Lower lobe of right lung (tissue), 2 donors: ENCODE data around the gene ZFX. TPM values are rescaled to one million over a fixed set of nuclear protein-coding genes. Genes with fewer than 3 reads are reported as not detected.

ENCODE experiments used
- ATAC-seq, 2 donors: fragments of 200-7000 bp; cut with Tn5 transposase; one replicate each; pipeline ENCODE4 v1.9.1; 2020 to 2022; ENCODE audit warnings: mild to moderate bottlenecking in 2 of 2, moderate library complexity in 2 of 2
- DNase-seq: peaks from one replicate; pipeline ENCODE4 v3.0.0-alpha.2; 2020
- H3K27ac ChIP-seq: fragments of 200-600 bp; one replicate; pipeline ENCODE4 v1.8.0; 2022
- H3K27me3 ChIP-seq: fragments of 200-600 bp; one replicate; pipeline ENCODE4 v1.8.0; 2022; ENCODE audit warnings: low read depth
- H3K36me3 ChIP-seq: fragments of 200-600 bp; one replicate; pipeline ENCODE4 v1.8.0; 2022; ENCODE audit warnings: mild to moderate bottlenecking
- H3K4me1 ChIP-seq: fragments of 200-600 bp; one replicate; pipeline ENCODE4 v1.8.0; 2022
- H3K4me3 ChIP-seq: fragments of 200-600 bp; one replicate; pipeline ENCODE4 v1.8.0; 2022; ENCODE audit warnings: mild to moderate bottlenecking
- H3K9me3 ChIP-seq: fragments of 200-600 bp; one replicate; pipeline ENCODE4 v1.8.0; 2022
- intact Hi-C: fragments of 100-400 bp; cut with DNase I; formaldehyde crosslinking; loops from one replicate; pipeline ENCODE4 v1.11.0; 2022
- total RNA-seq: library from RNA; stranded (reverse); fragmentation: NEBNext Ultra II Directional; extraction: Animal tissue kit (Norgen Biotek cat#: 25700); gene quantifications from one replicate; pipeline ENCODE4 v1.2.1, GENCODE V29; 2021
- TF ChIP-seq, protein P1 (sequence below): fragments of 200-600 bp; IDR thresholded peaks from one replicate; pipeline ENCODE4 v1.8.0; 2022; ENCODE audit warnings: antibody characterized with exemption, mild to moderate bottlenecking
- donor health status: DM: no; HTN: yes; CAD: no; lungs with severe emphysema.

Gene ZFX
- total RNA-seq, 1 donor from 2014 or later = 39.1 TPM

DNA sequence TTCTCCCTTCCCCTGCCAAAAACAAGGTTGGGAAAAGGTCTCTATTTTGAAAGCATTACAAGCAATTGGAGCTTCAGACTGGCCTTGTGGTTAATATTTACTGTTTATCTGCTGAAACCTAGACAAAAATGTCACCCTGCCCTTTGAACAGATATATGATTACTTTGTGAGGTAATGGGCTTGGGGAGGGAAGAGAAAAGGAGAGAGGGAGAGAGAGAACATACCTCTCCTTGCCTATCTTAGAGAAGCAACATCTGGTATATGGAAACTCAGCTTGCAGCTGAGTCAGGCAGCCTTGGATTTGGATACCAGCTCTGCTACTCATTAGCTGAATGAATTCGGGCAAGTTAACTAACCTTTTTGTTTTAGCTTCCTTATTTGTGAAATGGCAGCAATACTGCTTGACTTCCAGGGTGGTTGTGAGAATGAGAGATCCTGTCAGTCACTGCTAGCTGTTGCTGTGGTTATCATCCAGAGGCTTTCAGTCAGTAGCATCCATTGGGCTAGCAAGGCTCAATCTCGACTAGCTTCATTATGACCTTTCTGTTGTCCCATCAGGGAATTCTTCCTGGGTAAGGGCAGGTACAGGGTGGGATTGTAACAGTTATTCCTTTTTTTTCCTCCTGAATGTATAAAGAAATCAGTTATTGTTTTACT lies 41.1 kb downstream of the ZFX start:
- Histone ChIP-seq H3K4me1 (no peaks in the 10 kb centered on the region), H3K4me3 (no peak overlapping the region), H3K27ac (no peak overlapping the region), H3K36me3 (no peaks in the 10 kb centered on the region), H3K9me3 (no peaks in the 10 kb centered on the region), H3K27me3 (no peaks in the 10 kb centered on the region)
- TF ChIP-seq, protein P1, sequence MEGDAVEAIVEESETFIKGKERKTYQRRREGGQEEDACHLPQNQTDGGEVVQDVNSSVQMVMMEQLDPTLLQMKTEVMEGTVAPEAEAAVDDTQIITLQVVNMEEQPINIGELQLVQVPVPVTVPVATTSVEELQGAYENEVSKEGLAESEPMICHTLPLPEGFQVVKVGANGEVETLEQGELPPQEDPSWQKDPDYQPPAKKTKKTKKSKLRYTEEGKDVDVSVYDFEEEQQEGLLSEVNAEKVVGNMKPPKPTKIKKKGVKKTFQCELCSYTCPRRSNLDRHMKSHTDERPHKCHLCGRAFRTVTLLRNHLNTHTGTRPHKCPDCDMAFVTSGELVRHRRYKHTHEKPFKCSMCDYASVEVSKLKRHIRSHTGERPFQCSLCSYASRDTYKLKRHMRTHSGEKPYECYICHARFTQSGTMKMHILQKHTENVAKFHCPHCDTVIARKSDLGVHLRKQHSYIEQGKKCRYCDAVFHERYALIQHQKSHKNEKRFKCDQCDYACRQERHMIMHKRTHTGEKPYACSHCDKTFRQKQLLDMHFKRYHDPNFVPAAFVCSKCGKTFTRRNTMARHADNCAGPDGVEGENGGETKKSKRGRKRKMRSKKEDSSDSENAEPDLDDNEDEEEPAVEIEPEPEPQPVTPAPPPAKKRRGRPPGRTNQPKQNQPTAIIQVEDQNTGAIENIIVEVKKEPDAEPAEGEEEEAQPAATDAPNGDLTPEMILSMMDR = no peak
- ATAC-seq (no peak), DNase-seq (no peak)
- intact Hi-C loops = no loop called here

DNA sequence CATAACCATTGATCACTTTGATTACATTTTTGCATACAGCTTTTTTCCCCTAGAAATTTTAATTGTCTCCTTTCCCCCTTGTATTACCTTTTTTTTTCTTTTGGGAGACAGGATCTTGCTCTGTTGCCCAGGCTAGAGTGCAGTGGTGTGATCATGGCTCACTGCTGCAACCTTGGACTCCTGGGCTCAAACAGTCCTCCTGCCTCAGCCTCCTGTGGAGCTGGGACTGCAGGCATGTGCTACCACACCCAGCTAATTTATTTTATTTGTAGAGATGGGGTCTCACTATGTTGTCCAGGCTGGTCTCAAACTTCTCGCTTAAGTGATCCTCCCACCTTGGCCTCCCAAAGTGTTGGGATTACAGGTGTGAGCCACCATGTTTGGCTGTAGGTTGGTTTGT lies 47.0 kb downstream of the ZFX start:
- TF ChIP-seq, protein P1 = no peak
- intact Hi-C loops = no loop called here
- no peaks in the 10 kb centered on the region for H3K36me3 ChIP-seq
- no peak overlapping the region for H3K4me3 ChIP-seq
- H3K4me1 ChIP-seq = no peaks in the 10 kb centered on the region
- ATAC-seq = no peak
- no peaks in the 10 kb centered on the region for H3K27me3 ChIP-seq
- H3K9me3 ChIP-seq = no peaks in the 10 kb centered on the region
- DNase-seq = no peak
- no peak overlapping the region for H3K27ac ChIP-seq

DNA sequence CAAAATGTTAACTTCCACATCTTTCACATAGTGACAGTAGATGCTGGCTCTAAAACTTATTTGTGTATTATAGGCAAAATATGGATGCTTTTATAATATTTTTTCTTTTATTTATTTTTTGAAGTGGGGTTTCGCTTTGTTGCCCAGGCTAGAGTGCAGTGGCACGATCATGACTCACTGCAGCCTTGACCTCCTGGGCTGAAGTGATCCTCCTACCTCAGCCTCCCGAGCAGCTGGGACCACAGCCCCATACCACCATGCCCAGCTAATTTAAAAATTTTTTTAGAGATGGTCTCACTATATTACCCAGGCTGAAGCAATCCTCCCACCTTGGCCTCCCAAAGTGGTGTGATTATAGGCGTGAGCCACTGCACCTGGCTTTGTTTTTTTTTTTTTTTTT lies 48.6 kb downstream of the ZFX start:
- Histone ChIP-seq H3K36me3 (no peaks in the 10 kb centered on the region), H3K4me1 (no peaks in the 10 kb centered on the region), H3K27ac (no peak overlapping the region), H3K9me3 (no peaks in the 10 kb centered on the region), H3K27me3 (no peaks in the 10 kb centered on the region), H3K4me3 (no peak overlapping the region)
- DNase-seq = no peak
- intact Hi-C loops = no loop called here
- no peak for ATAC-seq
- TF ChIP-seq, protein P1 = no peak

DNA sequence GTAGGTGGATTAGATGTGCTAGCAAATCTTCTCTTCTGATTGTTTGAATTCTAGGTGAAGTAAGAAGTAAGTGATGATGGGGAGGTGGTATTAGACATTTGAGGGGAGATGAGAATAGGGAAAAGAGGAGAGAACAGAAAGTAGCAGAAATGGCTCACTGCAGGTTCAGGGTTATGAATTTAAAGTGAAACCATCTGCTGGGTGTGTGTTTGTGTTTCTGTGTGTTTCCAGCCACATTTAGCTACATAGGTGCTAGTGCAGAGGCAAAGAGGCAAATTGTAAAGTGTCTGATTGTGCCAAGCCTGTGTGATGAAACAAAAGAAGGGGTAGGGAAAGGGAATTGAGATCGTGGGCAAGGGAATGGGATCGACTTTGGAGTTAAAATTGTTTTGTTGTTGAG lies 50.6 kb downstream of the ZFX start:
- H3K27ac ChIP-seq = no peak overlapping the region
- H3K9me3 ChIP-seq = no peaks in the 10 kb centered on the region
- no peak for ATAC-seq
- H3K4me1 ChIP-seq = peaks cover 5% of the 10 kb centered on the region
- H3K27me3 ChIP-seq = no peaks in the 10 kb centered on the region
- intact Hi-C loops = no loop called here
- TF ChIP-seq, protein P1 = no peak
- DNase-seq = no peak
- no peaks in the 10 kb centered on the region for H3K36me3 ChIP-seq
- no peak overlapping the region for H3K4me3 ChIP-seq

DNA sequence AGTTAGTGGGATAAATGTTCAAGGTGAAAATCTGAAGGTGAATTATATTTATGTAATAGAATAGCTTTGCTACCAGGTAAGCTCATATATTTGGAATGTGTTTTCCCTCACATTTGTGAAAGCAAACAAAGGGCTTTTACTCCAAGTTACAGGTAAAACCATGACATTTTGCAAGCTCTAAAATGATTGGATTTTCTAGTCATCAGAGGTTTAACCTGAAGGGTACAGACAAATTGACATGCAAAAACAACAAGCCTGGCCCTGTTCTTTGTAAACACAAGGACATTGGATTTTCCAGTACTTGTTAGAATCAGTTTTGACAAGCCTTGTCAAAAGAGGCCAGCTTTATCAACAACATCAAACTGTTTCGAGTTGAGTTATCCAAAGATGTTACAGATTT lies 51.7 kb downstream of the ZFX start:
- Histone ChIP-seq H3K27ac (no peak overlapping the region), H3K4me3 (no peak overlapping the region), H3K36me3 (no peaks in the 10 kb centered on the region), H3K9me3 (no peaks in the 10 kb centered on the region), H3K27me3 (no peaks in the 10 kb centered on the region), H3K4me1 (peaks cover 8% of the 10 kb centered on the region)
- no peak for DNase-seq
- ATAC-seq = no peak
- intact Hi-C loops = no loop called here
- TF ChIP-seq, protein P1 = no peak
